Activated CD4-positive, alpha-beta T cell treated with anti-CD3 and anti-CD28 coated beads for 36 hours (primary cell): ENCODE data around the gene ATP6V0E2. TPM values are rescaled to one million over a fixed set of nuclear protein-coding genes. Genes with fewer than 3 reads are reported as not detected.
A peak's percentile ranks its signal among the peaks of the same experiment; 100 is the strongest.

Experiments
- ATAC-seq: fragments of 200-7000 bp; cut with Tn5 transposase; one replicate; pipeline ENCODE4 v1.10.0; 2021; ENCODE audit warnings: mild to moderate bottlenecking, moderate library complexity
- CTCF ChIA-PET: fragments of 350-600 bp; sonication (Branson Sonifier 250); formaldehyde crosslinking; loops from one replicate; lab custom pipeline; 2021; ENCODE audit warnings: antibody characterized with exemption; lab: Charles Lee
- POLR2A ChIA-PET: fragments of 350-600 bp; sonication (Branson Sonifier 250); formaldehyde crosslinking; loops from one replicate; lab custom pipeline; 2021; ENCODE audit warnings: antibody characterized with exemption, inconsistent platforms; lab: Charles Lee
- DNase-seq: peaks from one replicate; pipeline ENCODE4 v3.0.0-alpha.2; 2020
- H3K27ac Mint-ChIP-seq: one replicate; pipeline ENCODE4 v1.8.0; 2021; ENCODE audit warnings: mixed read lengths
- H3K27me3 Mint-ChIP-seq: one replicate; pipeline ENCODE4 v1.8.0; 2021; ENCODE audit warnings: mixed read lengths
- H3K36me3 Mint-ChIP-seq: one replicate; pipeline ENCODE4 v1.8.0; 2021; ENCODE audit warnings: low read depth, mixed read lengths
- H3K4me1 Mint-ChIP-seq: one replicate; pipeline ENCODE4 v1.8.0; 2021; ENCODE audit warnings: mixed read lengths
- H3K4me3 Mint-ChIP-seq: one replicate; pipeline ENCODE4 v1.8.0; 2021; ENCODE audit warnings: mild to moderate bottlenecking, moderate library complexity, mixed read lengths
- H3K9me3 Mint-ChIP-seq: one replicate; pipeline ENCODE4 v1.8.0; 2021; ENCODE audit warnings: low read depth, mixed read lengths
- intact Hi-C, 2 experiments: fragments of 100-400 bp; cut with DNase I in 1 of 2; cut with micrococcal nuclease in 1 of 2; formaldehyde crosslinking; loops; one replicate each; pipeline versions ENCODE4 v1.14.2 to v1.15.1; 2022 to 2024; cut with DNase I, micrococcal nuclease
- total RNA-seq, 2 experiments: library from RNA; stranded (reverse); gene quantifications; one replicate each; pipeline ENCODE4 v1.2.3, GENCODE V29; 2021

ATP6V0E2 gene
- total RNA-seq, 2 experiments from 2014 or later: 33.9 to 41.3 TPM

- Mint-ChIP-seq H3K9me3 (no peaks in the 10 kb centered on the region), H3K4me3 (no peak overlapping the region), H3K27me3 (no peaks in the 10 kb centered on the region), H3K27ac (no peak overlapping the region), H3K4me1 (peaks cover 26% of the 10 kb centered on the region), H3K36me3 (peaks cover 8% of the 10 kb centered on the region)
- POLR2A ChIA-PET: no interaction called here
- CTCF ChIA-PET: interaction anchor here (0.9 to 1.1 kb wide), 2 partner anchors 27 to 56 kb away, joined by 3 read pairs; no protein-coding TSS in a partner anchor
- no peak for DNase-seq
- intact Hi-C loops: no loop called here
- ATAC-seq: no peak
Observed at GRCh38 chr7:149844445-149844844, 29.3 kb upstream of the ATP6V0E2 start.

- Mint-ChIP-seq H3K27me3 (no peaks in the 10 kb centered on the region), H3K9me3 (no peaks in the 10 kb centered on the region), H3K4me3 (no peak overlapping the region), H3K36me3 (peaks cover 7% of the 10 kb centered on the region), H3K4me1 (peaks cover 29% of the 10 kb centered on the region), H3K27ac (no peak overlapping the region)
- ChIA-PET CTCF (no interaction called here), POLR2A (no interaction called here)
- DNase-seq (no peak), ATAC-seq (no peak)
- intact Hi-C loops: no loop called here
Observed at GRCh38 chr7:149845257-149845980, 28.4 kb upstream of the ATP6V0E2 start.

- POLR2A ChIA-PET: no interaction called here
- no peak overlapping the region for H3K27ac Mint-ChIP-seq
Observed at GRCh38 chr7:149846021-149846420, 27.7 kb upstream of the ATP6V0E2 start.

GRCh38 chr7:149846436-149847046 lies 27.2 kb upstream of the ATP6V0E2 start:
- Mint-ChIP-seq H3K9me3 (no peaks in the 10 kb centered on the region), H3K4me3 (no peak overlapping the region), H3K36me3 (peaks cover 6% of the 10 kb centered on the region), H3K27me3 (no peaks in the 10 kb centered on the region), H3K27ac (no peak overlapping the region), H3K4me1 (peaks cover 24% of the 10 kb centered on the region)
- intact Hi-C loops: no loop called here
- ChIA-PET POLR2A (no interaction called here), CTCF (no interaction called here)
- DNase-seq (no peak), ATAC-seq (no peak)

More at GRCh38 chr7:149846021-149846420, 27.7 kb upstream of the ATP6V0E2 start:
- Mint-ChIP-seq H3K4me3 (no peak overlapping the region), H3K36me3 (peaks cover 6% of the 10 kb centered on the region), H3K27me3 (no peaks in the 10 kb centered on the region), H3K4me1 (peaks cover 29% of the 10 kb centered on the region), H3K9me3 (no peaks in the 10 kb centered on the region)
- no peak for ATAC-seq
- intact Hi-C loops: no loop called here
- CTCF ChIA-PET: no interaction called here
- no peak for DNase-seq

GRCh38 chr7:149849174-149849573 lies 24.6 kb upstream of the ATP6V0E2 start:
- Mint-ChIP-seq H3K27ac (no peak overlapping the region), H3K36me3 (peaks cover 18% of the 10 kb centered on the region), H3K4me3 (no peak overlapping the region), H3K27me3 (no peaks in the 10 kb centered on the region), H3K9me3 (no peaks in the 10 kb centered on the region), H3K4me1 (peaks cover 25% of the 10 kb centered on the region)
- ATAC-seq (no peak), DNase-seq (no peak)
- intact Hi-C loops: no loop called here
- ChIA-PET POLR2A (no interaction called here), CTCF (interaction anchor here (0.8 to 1.3 kb wide), 5 partner anchors 11 to 107 kb away, joined by 3 to 4 read pairs (median 3); no protein-coding TSS in a partner anchor)

DNA sequence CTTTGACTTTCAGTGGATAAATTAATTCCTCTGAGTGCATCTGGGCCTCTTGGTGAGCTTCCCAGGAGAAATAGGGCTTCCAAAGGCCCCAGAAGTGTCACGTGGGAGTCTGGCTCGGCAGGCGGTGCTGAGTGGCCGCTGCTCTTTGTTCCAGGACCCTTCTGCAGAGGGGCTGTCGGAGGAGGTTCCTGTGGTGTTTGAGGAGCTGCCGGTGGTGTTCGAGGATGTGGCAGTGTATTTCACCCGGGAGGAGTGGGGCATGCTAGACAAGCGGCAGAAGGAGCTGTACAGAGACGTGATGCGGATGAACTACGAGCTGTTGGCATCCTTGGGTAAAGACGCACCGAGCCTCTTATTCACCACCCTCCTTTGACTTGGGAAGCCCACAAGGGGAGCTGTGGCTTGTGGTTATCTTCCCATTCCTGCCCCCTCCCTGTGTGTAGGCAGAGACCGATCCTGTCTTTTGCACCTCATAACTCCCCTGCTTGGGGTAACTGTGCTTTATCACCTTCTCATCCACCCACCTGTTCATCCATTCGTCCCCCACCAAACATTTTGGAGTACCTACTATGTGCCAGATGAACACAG lies 23.7 kb upstream of the ATP6V0E2 start:
- Mint-ChIP-seq H3K27ac (no peak overlapping the region), H3K9me3 (no peaks in the 10 kb centered on the region), H3K36me3 (peaks cover 17% of the 10 kb centered on the region), H3K27me3 (no peaks in the 10 kb centered on the region), H3K4me3 (no peak overlapping the region), H3K4me1 (peaks cover 31% of the 10 kb centered on the region)
- DNase-seq (no peak), ATAC-seq (no peak)
- intact Hi-C loops: no loop called here
- ChIA-PET POLR2A (no interaction called here), CTCF (interaction anchor here (0.8 to 1.3 kb wide), 7 partner anchors 10 to 108 kb away, joined by 3 to 5 read pairs (median 3); no protein-coding TSS in a partner anchor)

GRCh38 chr7:149850716-149851115 lies 23.1 kb upstream of the ATP6V0E2 start:
- DNase-seq (no peak), ATAC-seq (no peak)
- CTCF ChIA-PET: interaction anchor here (1.0 to 1.1 kb wide), 2 partner anchors 10 to 11 kb away, joined by 3 to 5 read pairs; no protein-coding TSS in a partner anchor
- intact Hi-C loops: no loop called here
- Mint-ChIP-seq H3K9me3 (no peaks in the 10 kb centered on the region), H3K27me3 (no peaks in the 10 kb centered on the region), H3K4me3 (no peak overlapping the region), H3K4me1 (peaks cover 35% of the 10 kb centered on the region), H3K27ac (no peak overlapping the region), H3K36me3 (peaks cover 15% of the 10 kb centered on the region)
- POLR2A ChIA-PET: no interaction called here

DNA sequence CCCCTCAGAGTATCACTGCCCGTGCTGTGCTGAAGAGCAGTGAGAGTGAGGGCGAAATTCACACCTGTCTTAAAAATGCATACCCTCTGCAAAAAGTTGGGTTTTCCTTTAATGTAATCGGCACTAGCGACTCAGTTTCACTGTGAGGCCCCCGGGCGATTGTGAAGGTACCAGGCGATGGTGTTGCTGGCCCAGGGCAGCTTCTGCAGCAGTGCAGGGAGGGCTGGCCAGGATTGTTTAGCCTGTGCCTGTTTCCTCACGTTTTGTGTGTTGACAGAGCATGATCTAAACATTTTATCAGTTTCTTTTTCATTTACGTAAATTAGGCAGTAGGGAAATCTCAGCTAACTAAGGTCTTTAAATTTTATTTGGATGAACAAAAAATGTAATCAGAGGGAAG lies 22.3 kb upstream of the ATP6V0E2 start:
- no peak overlapping the region for H3K27ac Mint-ChIP-seq
- H3K4me1 Mint-ChIP-seq: peaks cover 42% of the 10 kb centered on the region
- POLR2A ChIA-PET: interaction anchor here (0.6 kb wide), 1 partner anchor 13 kb away, joined by 3 read pairs; no protein-coding TSS in a partner anchor

DNA sequence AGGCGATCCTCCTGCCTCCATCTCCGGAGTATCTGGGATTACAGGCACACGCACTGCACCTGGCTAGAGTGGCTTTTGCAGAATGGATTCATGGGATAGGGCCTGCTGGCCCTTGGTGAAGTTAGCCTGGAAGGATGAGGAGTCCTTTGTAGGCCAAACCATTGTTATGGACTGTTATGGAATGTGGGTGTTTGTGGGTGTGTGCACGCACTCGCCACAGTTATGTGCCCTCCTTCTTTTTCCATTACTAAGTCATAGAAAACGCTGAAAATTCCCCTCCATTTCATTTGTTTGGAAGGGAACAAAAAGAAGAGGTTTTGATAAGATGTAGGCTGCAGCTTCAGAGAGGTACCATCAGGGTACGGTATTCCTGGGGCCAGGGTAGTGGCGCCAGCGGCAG lies 20.6 kb upstream of the ATP6V0E2 start:
- Mint-ChIP-seq H3K36me3 (peaks cover 12% of the 10 kb centered on the region), H3K9me3 (no peaks in the 10 kb centered on the region), H3K4me1 (peaks cover 55% of the 10 kb centered on the region), H3K4me3 (no peak overlapping the region), H3K27me3 (no peaks in the 10 kb centered on the region), H3K27ac (no peak overlapping the region)
- ChIA-PET CTCF (no interaction called here), POLR2A (no interaction called here)
- no peak for ATAC-seq
- intact Hi-C loops: no loop called here
- no peak for DNase-seq

More for the DNA sequence above, 22.3 kb upstream of the ATP6V0E2 start:
- intact Hi-C loops: no loop called here
- Mint-ChIP-seq H3K4me3 (no peak overlapping the region), H3K27me3 (no peaks in the 10 kb centered on the region), H3K36me3 (peaks cover 12% of the 10 kb centered on the region), H3K9me3 (no peaks in the 10 kb centered on the region)
- ATAC-seq (no peak), DNase-seq (no peak)
- CTCF ChIA-PET: no interaction called here

DNA sequence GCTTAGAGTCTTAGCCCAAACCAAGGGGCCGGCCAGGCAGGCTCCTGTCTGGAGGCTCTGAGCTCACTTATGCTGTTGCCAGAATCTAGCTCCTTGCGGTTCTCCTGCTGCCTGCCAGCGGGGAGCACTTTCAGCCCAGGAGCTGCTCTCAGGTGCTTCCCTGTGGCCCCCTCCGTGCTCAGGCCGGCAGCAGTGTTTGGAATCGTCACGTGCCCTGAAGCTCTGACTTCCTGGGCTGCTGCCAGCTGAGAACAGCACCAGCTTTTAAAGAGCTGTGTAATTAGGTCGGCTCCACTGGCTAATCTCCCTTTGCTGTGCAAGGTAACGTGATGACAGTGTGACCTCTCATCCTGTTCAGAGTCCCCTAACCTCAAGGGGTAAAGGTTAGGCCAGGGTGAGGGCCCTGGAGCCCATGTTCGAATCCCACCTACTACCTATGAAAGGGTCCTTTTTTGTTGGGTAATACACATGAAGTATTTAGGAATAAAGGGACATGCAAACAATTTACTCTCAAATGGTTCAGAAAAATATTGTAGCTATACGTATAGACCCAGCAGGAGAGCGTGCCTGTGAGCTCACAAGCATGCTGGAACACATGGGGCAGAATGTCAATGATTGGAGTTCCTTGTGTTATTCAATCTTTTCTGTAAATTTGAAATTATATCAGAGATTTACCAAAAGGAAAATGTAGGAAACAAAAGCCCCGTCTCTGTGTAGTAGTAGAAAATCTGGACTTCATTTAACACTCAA lies 19.0 kb upstream of the ATP6V0E2 start:
- H3K9me3 Mint-ChIP-seq: no peaks in the 10 kb centered on the region
- peak; percentile 62 for ATAC-seq
- DNase-seq: peak; percentile 50
- peaks cover 16% of the 10 kb centered on the region for H3K36me3 Mint-ChIP-seq
- intact Hi-C loops: loop anchor here in 1 of 2 experiments (2.0 kb wide), 1 partner anchor 16 kb away; no protein-coding TSS in a partner anchor
- ChIA-PET CTCF (interaction anchor here (0.7 to 2.3 kb wide), 7 partner anchors 14 to 24 kb away, joined by 3 to 16 read pairs (median 3); partner anchors contain the start of gene ZNF862), POLR2A (interaction anchor here (0.6 to 1.4 kb wide), 3 partner anchors 13 to 706 kb away, joined by 3 to 4 read pairs (median 4); no protein-coding TSS in a partner anchor)
- peaks cover 57% of the 10 kb centered on the region for H3K4me1 Mint-ChIP-seq
- peak overlapping the region; percentile 68 for H3K27ac Mint-ChIP-seq
- H3K4me3 Mint-ChIP-seq: no peak overlapping the region
- no peaks in the 10 kb centered on the region for H3K27me3 Mint-ChIP-seq
